ENCODE results near the gene METTL22. TPM values are rescaled to one million over a fixed set of nuclear protein-coding genes. Genes with fewer than 3 reads are reported as not detected.

METTL22 gene
- total RNA-seq, 1 experiment from 2014 or later = 36.7 TPM

- no peak for DNase-seq (ENCODE audit: unreplicated experiment)
- intact Hi-C loops (cut with micrococcal nuclease) = loop anchor here (5.0 kb wide), 1 partner anchor 56 kb away; no protein-coding TSS in a partner anchor
- H3K36me3 Mint-ChIP-seq (ENCODE audit: insufficient read depth, unreplicated experiment) = peaks cover 38% of the 10 kb centered on the region
- H3K27me3 Mint-ChIP-seq (ENCODE audit: insufficient read depth, unreplicated experiment) = no peaks in the 10 kb centered on the region
- H3K9me3 Mint-ChIP-seq (ENCODE audit: unreplicated experiment) = no peaks in the 10 kb centered on the region
- CTCF ChIA-PET = interaction anchor here (0.6 to 3.3 kb wide), 11 partner anchors 12 to 247 kb away, joined by 3 to 19 read pairs (median 4); no protein-coding TSS in a partner anchor
- peaks cover 12% of the 10 kb centered on the region for H3K4me1 Mint-ChIP-seq (ENCODE audit: insufficient read depth, unreplicated experiment)
- no peak overlapping the region for H3K4me3 Mint-ChIP-seq (ENCODE audit: unreplicated experiment)
- POLR2A ChIA-PET = interaction anchor here (1.0 kb wide), 1 partner anchor 245 kb away, joined by 3 read pairs; the partner anchor contains the start of gene CARHSP1
- no peak overlapping the region for H3K27ac Mint-ChIP-seq (ENCODE audit: low read depth, unreplicated experiment)
- TF ChIP-seq, protein P1, sequence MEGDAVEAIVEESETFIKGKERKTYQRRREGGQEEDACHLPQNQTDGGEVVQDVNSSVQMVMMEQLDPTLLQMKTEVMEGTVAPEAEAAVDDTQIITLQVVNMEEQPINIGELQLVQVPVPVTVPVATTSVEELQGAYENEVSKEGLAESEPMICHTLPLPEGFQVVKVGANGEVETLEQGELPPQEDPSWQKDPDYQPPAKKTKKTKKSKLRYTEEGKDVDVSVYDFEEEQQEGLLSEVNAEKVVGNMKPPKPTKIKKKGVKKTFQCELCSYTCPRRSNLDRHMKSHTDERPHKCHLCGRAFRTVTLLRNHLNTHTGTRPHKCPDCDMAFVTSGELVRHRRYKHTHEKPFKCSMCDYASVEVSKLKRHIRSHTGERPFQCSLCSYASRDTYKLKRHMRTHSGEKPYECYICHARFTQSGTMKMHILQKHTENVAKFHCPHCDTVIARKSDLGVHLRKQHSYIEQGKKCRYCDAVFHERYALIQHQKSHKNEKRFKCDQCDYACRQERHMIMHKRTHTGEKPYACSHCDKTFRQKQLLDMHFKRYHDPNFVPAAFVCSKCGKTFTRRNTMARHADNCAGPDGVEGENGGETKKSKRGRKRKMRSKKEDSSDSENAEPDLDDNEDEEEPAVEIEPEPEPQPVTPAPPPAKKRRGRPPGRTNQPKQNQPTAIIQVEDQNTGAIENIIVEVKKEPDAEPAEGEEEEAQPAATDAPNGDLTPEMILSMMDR (IDR thresholded peaks at IDR 0.05; ENCODE audit: unreplicated experiment) = no peak
- BruUV-seq (replicated peaks) = no TSS peak
Observed at GRCh38 chr16:8623634-8624033, 2.1 kb downstream of the METTL22 start.

DNA sequence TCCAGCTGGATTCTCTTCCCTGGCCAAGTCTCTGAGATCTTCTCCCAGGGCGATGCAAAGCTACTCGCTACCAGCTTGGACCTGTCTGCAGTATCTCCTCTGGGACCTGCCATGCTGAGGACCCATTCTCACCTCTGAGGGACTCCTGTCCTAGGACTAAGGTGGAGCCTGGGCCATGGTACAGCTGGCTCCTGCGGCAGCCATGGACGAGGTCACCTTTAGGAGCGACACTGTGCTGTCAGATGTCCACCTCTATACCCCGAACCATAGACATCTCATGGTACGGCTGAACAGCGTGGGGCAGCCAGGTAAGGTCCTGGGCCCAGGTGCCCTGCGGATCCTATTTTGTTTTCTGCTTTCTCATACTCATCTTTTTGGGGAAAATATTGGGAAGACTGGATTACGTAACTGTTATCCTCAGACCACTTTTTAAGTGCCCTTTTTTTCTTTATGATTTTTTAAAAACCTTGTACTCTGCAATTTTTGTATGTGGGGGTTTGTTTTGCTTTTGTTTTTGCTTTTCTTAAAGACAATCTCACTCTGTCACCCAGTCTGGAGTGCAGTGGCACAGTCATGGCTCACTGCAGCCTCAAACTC lies 4.1 kb downstream of the METTL22 start:
- TF ChIP-seq, protein P1 (IDR thresholded peaks at IDR 0.05; ENCODE audit: unreplicated experiment) = no peak
- H3K4me3 Mint-ChIP-seq (ENCODE audit: unreplicated experiment) = no peak overlapping the region
- BruUV-seq (replicated peaks) = no TSS peak
- ChIA-PET CTCF (interaction anchor here (0.6 to 2.1 kb wide), 9 partner anchors 13 to 1889 kb away, joined by 3 to 8 read pairs (median 5); no protein-coding TSS in a partner anchor), POLR2A (no interaction called here)
- H3K36me3 Mint-ChIP-seq (ENCODE audit: insufficient read depth, unreplicated experiment) = peaks cover 53% of the 10 kb centered on the region
- H3K4me1 Mint-ChIP-seq (ENCODE audit: insufficient read depth, unreplicated experiment) = peaks cover 7% of the 10 kb centered on the region
- intact Hi-C loops (cut with micrococcal nuclease) = no loop called here
- no peaks in the 10 kb centered on the region for H3K9me3 Mint-ChIP-seq (ENCODE audit: unreplicated experiment)
- H3K27ac Mint-ChIP-seq (ENCODE audit: low read depth, unreplicated experiment) = no peak overlapping the region
- DNase-seq (ENCODE audit: unreplicated experiment) = no peak
- no peaks in the 10 kb centered on the region for H3K27me3 Mint-ChIP-seq (ENCODE audit: insufficient read depth, unreplicated experiment)

DNA sequence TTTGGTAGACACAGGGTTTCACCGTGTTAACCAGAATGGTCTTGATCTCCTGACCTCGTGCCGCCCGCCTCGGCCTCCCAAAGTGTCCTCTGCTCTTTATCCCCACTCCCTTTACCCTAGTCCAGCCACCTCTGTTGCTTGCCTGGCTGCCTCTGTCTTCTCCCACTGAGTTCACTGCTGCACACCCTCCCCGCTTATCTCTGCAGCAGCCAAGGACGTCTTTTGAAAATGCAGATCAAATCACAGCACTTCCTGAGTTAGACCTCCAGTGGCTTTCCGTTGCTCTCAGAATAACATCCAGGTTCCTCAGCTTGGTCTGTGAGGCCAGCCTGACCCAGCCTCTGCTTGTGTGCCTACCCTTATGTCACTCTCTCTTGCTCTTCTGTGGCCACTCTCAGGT lies 5.4 kb downstream of the METTL22 start:
- Mint-ChIP-seq H3K4me1 (ENCODE audit: insufficient read depth, unreplicated experiment) (peaks cover 5% of the 10 kb centered on the region), H3K36me3 (ENCODE audit: insufficient read depth, unreplicated experiment) (peaks cover 62% of the 10 kb centered on the region), H3K4me3 (ENCODE audit: unreplicated experiment) (no peak overlapping the region), H3K9me3 (ENCODE audit: unreplicated experiment) (no peaks in the 10 kb centered on the region), H3K27ac (ENCODE audit: low read depth, unreplicated experiment) (no peak overlapping the region), H3K27me3 (ENCODE audit: insufficient read depth, unreplicated experiment) (no peaks in the 10 kb centered on the region)
- TF ChIP-seq, protein P1 (IDR thresholded peaks at IDR 0.05; ENCODE audit: unreplicated experiment) = no peak
- no peak for DNase-seq (ENCODE audit: unreplicated experiment)
- ChIA-PET POLR2A (interaction anchor here (1.6 kb wide), 1 partner anchor 10 kb away, joined by 6 read pairs; no protein-coding TSS in a partner anchor), CTCF (interaction anchor here (1.3 to 2.1 kb wide), 3 partner anchors 54 to 60 kb away, joined by 4 to 7 read pairs (median 7); no protein-coding TSS in a partner anchor)
- BruUV-seq (replicated peaks) = no TSS peak
- intact Hi-C loops (cut with micrococcal nuclease) = no loop called here

DNA sequence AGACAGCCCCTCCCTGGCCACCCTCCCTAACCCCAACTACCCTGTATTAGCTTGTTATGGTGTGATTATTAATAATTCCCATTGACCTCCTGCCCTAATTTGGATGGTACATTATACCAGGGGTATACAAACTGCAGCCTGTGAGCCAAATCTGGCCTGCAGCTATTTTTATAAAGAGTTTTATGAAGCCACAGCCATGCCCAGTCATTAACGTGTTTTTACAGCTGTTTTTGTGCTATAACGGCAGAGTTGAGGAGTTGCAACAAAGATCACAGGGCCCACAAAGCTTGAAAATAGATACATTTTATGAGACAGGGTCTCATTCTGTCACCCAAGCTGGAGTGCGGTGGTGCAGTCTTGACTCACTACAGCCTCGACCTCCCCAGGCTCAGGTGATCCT lies 6.0 kb downstream of the METTL22 start:
- ChIA-PET CTCF (interaction anchor here (0.9 to 2.1 kb wide), 3 partner anchors 58 to 164 kb away, joined by 3 to 7 read pairs (median 4); no protein-coding TSS in a partner anchor), POLR2A (interaction anchor here (1.6 kb wide), 1 partner anchor 9 kb away, joined by 6 read pairs; no protein-coding TSS in a partner anchor)
- Mint-ChIP-seq H3K9me3 (ENCODE audit: unreplicated experiment) (no peaks in the 10 kb centered on the region), H3K27me3 (ENCODE audit: insufficient read depth, unreplicated experiment) (no peaks in the 10 kb centered on the region), H3K4me1 (ENCODE audit: insufficient read depth, unreplicated experiment) (peaks cover 5% of the 10 kb centered on the region), H3K27ac (ENCODE audit: low read depth, unreplicated experiment) (no peak overlapping the region), H3K4me3 (ENCODE audit: unreplicated experiment) (no peak overlapping the region), H3K36me3 (ENCODE audit: insufficient read depth, unreplicated experiment) (peaks cover 66% of the 10 kb centered on the region)
- TF ChIP-seq, protein P1 (IDR thresholded peaks at IDR 0.05; ENCODE audit: unreplicated experiment) = no peak
- no peak for DNase-seq (ENCODE audit: unreplicated experiment)
- BruUV-seq (replicated peaks) = no TSS peak
- intact Hi-C loops (cut with micrococcal nuclease) = no loop called here
